HepG2 (cell line): ENCODE data around the gene SOS2. TPM values are rescaled to one million over a fixed set of nuclear protein-coding genes. Genes with fewer than 3 reads are reported as not detected.

Experiments
- ARHGAP35 ChIP-seq: sonication (generic); formaldehyde crosslinking; IDR thresholded peaks from 2 replicates; pipeline ENCODE4 v1.9.0; 2022; ENCODE audit warnings: mild to moderate bottlenecking, inconsistent platforms, moderate library complexity, missing genetic modification reagents, borderline replicate concordance
- ATF1 ChIP-seq: IDR thresholded peaks from 2 replicates; pipeline ENCODE4 v1.6.1; 2016; ENCODE audit warnings: mild to moderate bottlenecking, control low read depth
- ESRRA ChIP-seq: sonication (generic); formaldehyde crosslinking; IDR thresholded peaks from 2 replicates; pipeline ENCODE4 v1.5.1; 2020; ENCODE audit warnings: mild to moderate bottlenecking, low read depth, missing genetic modification reagents
- FOXK2 ChIP-seq: fragments of 450-650 bp; IDR thresholded peaks from 2 replicates; pipeline ENCODE4 v1.6.1; 2016
- GATAD2A ChIP-seq: IDR thresholded peaks from 2 replicates; pipeline ENCODE4 v1.6.1; 2016
- HNF4G ChIP-seq, 2 experiments: sonication (generic) in 1 of 2; formaldehyde crosslinking in 1 of 2; IDR thresholded peaks; 2 replicates each; pipeline versions ENCODE4 v1.4.0 to v1.6.1; 2011 to 2020; ENCODE audit warnings: borderline replicate concordance in 2 of 2, low read depth in 2 of 2, mild to moderate bottlenecking in 2 of 2, low read length in 1 of 2, missing genetic modification reagents in 1 of 2, moderate library complexity in 1 of 2
- IRF2 ChIP-seq: IDR thresholded peaks from 2 replicates; pipeline ENCODE4 v1.6.1; 2018; ENCODE audit warnings: missing genetic modification reagents, missing compliant biosample characterization
- MAFG ChIP-seq: sonication (generic); formaldehyde crosslinking; IDR thresholded peaks from 2 replicates; pipeline ENCODE4 v1.5.1; 2020; ENCODE audit warnings: mild to moderate bottlenecking, missing genetic modification reagents
- MBD4 ChIP-seq: IDR thresholded peaks from 2 replicates; pipeline ENCODE4 v1.6.1; 2012; ENCODE audit warnings: low read length, inconsistent platforms, borderline replicate concordance
- MTF1 ChIP-seq: sonication (generic); formaldehyde crosslinking; IDR thresholded peaks from 2 replicates; pipeline ENCODE4 v1.5.0; 2020; ENCODE audit warnings: missing genetic modification reagents
- MXI1 ChIP-seq: IDR thresholded peaks from 3 replicates; pipeline ENCODE4 v1.6.1; 2012; ENCODE audit warnings: low read depth, low read length, inconsistent platforms, borderline replicate concordance
- PRPF4 ChIP-seq: fragments of 200-400 bp; formaldehyde crosslinking; IDR thresholded peaks from 2 replicates; pipeline ENCODE4 v1.6.1; 2016; ENCODE audit warnings: low read length, low read depth; ENCODE audit not compliant: poor library complexity, severe bottlenecking
- RNF219 ChIP-seq: sonication (generic); formaldehyde crosslinking; IDR thresholded peaks from 2 replicates; pipeline ENCODE4 v1.5.0; 2020; ENCODE audit warnings: mild to moderate bottlenecking, missing genetic modification reagents
- SIN3B ChIP-seq: fragments of 150-350 bp; IDR thresholded peaks from 2 replicates; pipeline ENCODE4 v1.6.1; 2014; ENCODE audit warnings: low read length
- SKI ChIP-seq: fragments of 450-650 bp; IDR thresholded peaks from one replicate; pipeline ENCODE4 v1.6.1; 2018; ENCODE audit warnings: mild to moderate bottlenecking; ENCODE audit not compliant: partially characterized antibody
- SP2 ChIP-seq: sonication (generic); formaldehyde crosslinking; IDR thresholded peaks from 2 replicates; pipeline ENCODE4 v1.5.1; 2020; ENCODE audit warnings: mild to moderate bottlenecking, missing genetic modification reagents
- SP4 ChIP-seq: sonication (generic); formaldehyde crosslinking; IDR thresholded peaks from 2 replicates; pipeline ENCODE4 v1.8.1; 2023; ENCODE audit warnings: mild to moderate bottlenecking, missing genetic modification reagents
- YEATS4 ChIP-seq: sonication (generic); formaldehyde crosslinking; IDR thresholded peaks from 2 replicates; pipeline ENCODE4 v1.4.0; 2020; ENCODE audit warnings: missing genetic modification reagents, borderline replicate concordance
- ZFP1 ChIP-seq: IDR thresholded peaks from 2 replicates; pipeline ENCODE4 v1.6.1; 2016
- ZNF124 ChIP-seq: sonication (generic); formaldehyde crosslinking; IDR thresholded peaks from 2 replicates; pipeline ENCODE4 v1.4.0; 2020; ENCODE audit warnings: missing genetic modification reagents
- ZNF253 ChIP-seq: sonication (generic); formaldehyde crosslinking; IDR thresholded peaks from 2 replicates; pipeline ENCODE4 v1.8.0; 2022; ENCODE audit warnings: mild to moderate bottlenecking, missing genetic modification reagents, borderline replicate concordance
- ZNF678 ChIP-seq: sonication (generic); formaldehyde crosslinking; IDR thresholded peaks from 2 replicates; pipeline ENCODE4 v1.4.0; 2020; ENCODE audit warnings: mild to moderate bottlenecking, missing genetic modification reagents
- ZNF800 ChIP-seq: sonication (generic); formaldehyde crosslinking; IDR thresholded peaks from 2 replicates; pipeline ENCODE4 v1.4.0; 2020; ENCODE audit warnings: missing genetic modification reagents
- polyA plus RNA-seq, 8 experiments: library from polyadenylated mRNA; depleted of rRNA in 3 of 8; stranded (reverse) in 7 of 8; unstranded in 1 of 8; fragments of >200 nt; fragmentation: Illumina TruSeq in 4 of 8; extraction: Trizol in 4 of 8; gene quantifications; 2 replicates each; pipeline versions ENCODE4 v1.2.1 to v1.2.3, GENCODE V29; 2011 to 2016; ENCODE audit warnings: low read depth in 4 of 8, missing spikeins in 1 of 8, mixed read lengths in 1 of 8; ENCODE audit not compliant: insufficient read depth in 1 of 8
- total RNA-seq, 5 experiments: library from RNA; depleted of rRNA; stranded (reverse); fragments of >200 nt; fragmentation: Illumina TruSeq; extraction: Trizol; gene quantifications; 2 replicates each; pipeline ENCODE4 v1.2.3, GENCODE V29; 2016; ENCODE audit warnings: low read depth in 1 of 5
- TF ChIP-seq, protein P1 (sequence below): sonication (generic); formaldehyde crosslinking; IDR thresholded peaks from 2 replicates; pipeline ENCODE4 v1.5.0; 2020; ENCODE audit warnings: mild to moderate bottlenecking, missing genetic modification reagents, borderline replicate concordance
- TF ChIP-seq, protein P2 (sequence below): sonication (generic); formaldehyde crosslinking; IDR thresholded peaks from 2 replicates; pipeline ENCODE4 v1.5.0; 2020; ENCODE audit warnings: missing genetic modification reagents

The SOS2 gene
- total and polyA plus RNA-seq, 2 of the 13 experiments (the other 11 are each of a cell fraction or from before 2014, with no cell fraction given), result 9.3 to 12.1 TPM

DNA sequence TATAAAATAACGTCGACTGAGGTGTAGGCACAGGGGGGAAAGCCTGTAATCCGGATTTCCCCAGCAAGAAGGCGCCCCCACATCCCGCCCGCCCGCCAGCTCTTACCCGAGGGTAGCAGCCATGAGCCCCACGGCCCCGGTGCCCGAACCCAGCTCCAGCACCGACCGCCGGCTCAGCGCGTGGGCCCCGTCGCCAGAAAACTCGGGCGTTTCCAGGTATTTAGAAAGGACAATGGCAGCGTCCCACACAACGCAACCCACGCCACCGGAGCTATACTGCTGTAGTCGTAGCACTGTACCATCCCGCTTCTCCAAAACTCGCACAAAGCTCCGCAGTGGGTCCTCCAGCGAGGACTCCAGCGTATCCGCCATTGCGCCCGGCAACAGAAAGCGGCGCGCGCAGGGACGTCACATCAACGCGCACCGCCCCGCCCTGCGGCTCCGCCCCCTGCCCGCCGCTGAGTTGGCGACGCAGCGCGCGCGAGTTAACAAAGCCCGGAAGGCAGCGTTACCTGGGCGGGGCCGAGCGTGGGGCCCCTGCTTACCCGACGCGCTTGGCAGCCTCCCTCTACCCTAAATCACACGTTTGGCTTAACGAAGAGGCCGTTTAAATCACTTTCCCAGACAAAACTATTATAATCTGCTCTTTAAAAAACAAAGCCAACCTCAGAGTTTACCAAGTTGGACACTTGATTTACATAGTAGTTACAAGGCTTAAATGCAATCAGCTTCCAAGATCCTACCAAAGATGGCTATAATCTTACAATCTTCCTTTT, 115.0 kb downstream of the SOS2 start, which contains the start of gene VCPKMT (continued):
- TF ChIP-seq ZNF800 (CRISPR knock-in tag) (no peak), FOXK2 (no peak), ZNF678 (CRISPR knock-in tag) (no peak), YEATS4 (peak; percentile 95), ZNF124 (CRISPR knock-in tag) (no peak), MBD4 (no peak), SP2 (CRISPR knock-in tag) (no peak), ARHGAP35 (no peak), ESRRA (CRISPR knock-in tag) (no peak), SIN3B (peak; percentile 88), MTF1 (CRISPR knock-in tag) (no peak), PRPF4 (no peak), GATAD2A (CRISPR knock-in tag) (peak; percentile 39; the same call in 1 of the 2 replicates), SP4 (peak; percentile 98), HNF4G (IDR thresholded peaks at IDR 0.05; ENCODE audit: borderline replicate concordance, low read depth, low read length) (no peak), HNF4G (CRISPR knock-in tag; IDR thresholded peaks at IDR 0.05; ENCODE audit: borderline replicate concordance, low read depth) (no peak), MAFG (CRISPR knock-in tag) (no peak), ZNF253 (CRISPR knock-in tag) (no peak), ATF1 (CRISPR knock-in tag) (peak; percentile 96), MXI1 (peak; percentile 85; the same call in 2 of the 3 replicates), ZFP1 (CRISPR knock-in tag) (no peak), IRF2 (peak; percentile 90), SKI (peak; percentile 30), RNF219 (CRISPR knock-in tag) (no peak)
- TF ChIP-seq, protein P1, sequence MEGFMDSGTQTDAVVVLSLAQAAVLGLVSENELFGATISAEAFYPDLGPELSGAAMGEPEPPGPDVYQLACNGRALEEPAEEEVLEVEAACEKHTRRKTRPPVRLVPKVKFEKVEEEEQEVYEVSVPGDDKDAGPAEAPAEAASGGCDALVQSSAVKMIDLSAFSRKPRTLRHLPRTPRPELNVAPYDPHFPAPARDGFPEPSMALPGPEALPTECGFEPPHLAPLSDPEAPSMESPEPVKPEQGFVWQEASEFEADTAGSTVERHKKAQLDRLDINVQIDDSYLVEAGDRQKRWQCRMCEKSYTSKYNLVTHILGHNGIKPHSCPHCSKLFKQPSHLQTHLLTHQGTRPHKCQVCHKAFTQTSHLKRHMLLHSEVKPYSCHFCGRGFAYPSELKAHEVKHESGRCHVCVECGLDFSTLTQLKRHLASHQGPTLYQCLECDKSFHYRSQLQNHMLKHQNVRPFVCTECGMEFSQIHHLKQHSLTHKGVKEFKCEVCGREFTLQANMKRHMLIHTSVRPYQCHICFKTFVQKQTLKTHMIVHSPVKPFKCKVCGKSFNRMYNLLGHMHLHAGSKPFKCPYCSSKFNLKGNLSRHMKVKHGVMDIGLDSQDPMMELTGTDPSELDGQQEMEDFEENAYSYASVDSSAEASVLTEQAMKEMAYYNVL (CRISPR knock-in tag), result no peak
- TF ChIP-seq, protein P2, sequence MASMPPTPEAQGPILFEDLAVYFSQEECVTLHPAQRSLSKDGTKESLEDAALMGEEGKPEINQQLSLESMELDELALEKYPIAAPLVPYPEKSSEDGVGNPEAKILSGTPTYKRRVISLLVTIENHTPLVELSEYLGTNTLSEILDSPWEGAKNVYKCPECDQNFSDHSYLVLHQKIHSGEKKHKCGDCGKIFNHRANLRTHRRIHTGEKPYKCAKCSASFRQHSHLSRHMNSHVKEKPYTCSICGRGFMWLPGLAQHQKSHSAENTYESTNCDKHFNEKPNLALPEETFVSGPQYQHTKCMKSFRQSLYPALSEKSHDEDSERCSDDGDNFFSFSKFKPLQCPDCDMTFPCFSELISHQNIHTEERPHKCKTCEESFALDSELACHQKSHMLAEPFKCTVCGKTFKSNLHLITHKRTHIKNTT (CRISPR knock-in tag), result no peak
